Naive thymus-derived CD4-positive, alpha-beta T cell (primary cell): ENCODE data around the gene UGT1A8. TPM values are rescaled to one million over a fixed set of nuclear protein-coding genes. Genes with fewer than 3 reads are reported as not detected.
"Not testable (repeated sequence)": the region's sequence is repeated elsewhere in the genome, so short reads cannot be mapped to it uniquely, and the experiment has no call there.

ENCODE experiments used
- ATAC-seq: fragments of 150-1000 bp; cut with Tn5 transposase; 2 replicates; pipeline ENCODE4 v1.10.0; 2021; ENCODE audit warnings: mild to moderate bottlenecking, moderate library complexity
- CTCF ChIA-PET: fragments of 350-600 bp; sonication (Branson Sonifier 250); formaldehyde crosslinking; loops from one replicate; lab custom pipeline; 2021; ENCODE audit warnings: antibody characterized with exemption; lab: Charles Lee
- POLR2A ChIA-PET: fragments of 350-600 bp; sonication (Branson Sonifier 250); formaldehyde crosslinking; loops from one replicate; lab custom pipeline; 2021; ENCODE audit warnings: antibody characterized with exemption, inconsistent platforms; lab: Charles Lee
- DNase-seq, 9 donors: peaks; one replicate each; pipeline versions ENCODE4 v3.0.0 to v3.0.0-alpha.2; 2020 to 2022; ENCODE audit warnings: mixed read lengths in 1 of 9
- H3K27ac ChIP-seq: one replicate; pipeline ENCODE4 v1.7.0; 2013; ENCODE audit warnings: mild to moderate bottlenecking, low read depth, low read length, moderate library complexity
- H3K27me3 ChIP-seq, 2 donors: one replicate each; pipeline ENCODE4 v1.7.0; 2013; ENCODE audit warnings: low read length in 2 of 2, mild to moderate bottlenecking in 2 of 2, moderate library complexity in 2 of 2; ENCODE audit not compliant: control insufficient read depth in 2 of 2, insufficient read depth in 2 of 2
- H3K36me3 ChIP-seq, 3 experiments: 1 replicate in 2 of 3; 2 replicates in 1 of 3; pipeline ENCODE4 v1.7.0; 2013; ENCODE audit warnings: low read length in 3 of 3, mild to moderate bottlenecking in 3 of 3, moderate library complexity in 1 of 3; ENCODE audit not compliant: insufficient read depth in 3 of 3, control insufficient read depth in 2 of 3
- H3K4me1 ChIP-seq, 2 donors: one replicate each; pipeline ENCODE4 v1.7.0; 2013; ENCODE audit warnings: low read length in 2 of 2, mild to moderate bottlenecking in 2 of 2, moderate library complexity in 1 of 2; ENCODE audit not compliant: control insufficient read depth in 2 of 2, insufficient read depth in 2 of 2
- H3K4me3 ChIP-seq: 2 replicates; pipeline ENCODE4 v1.7.0; 2013; ENCODE audit warnings: mild to moderate bottlenecking, low read length
- H3K9me3 ChIP-seq, 3 experiments: 1 replicate in 2 of 3; 2 replicates in 1 of 3; pipeline ENCODE4 v1.7.0; 2013; ENCODE audit warnings: low read length in 3 of 3; ENCODE audit not compliant: control insufficient read depth in 2 of 3
- H3K27ac Mint-ChIP-seq, 9 donors: one replicate each; pipeline ENCODE4 v1.8.0; 2020 to 2022; ENCODE audit warnings: mixed read lengths in 9 of 9, mild to moderate bottlenecking in 8 of 9, moderate library complexity in 5 of 9, inconsistent platforms in 2 of 9
- H3K27me3 Mint-ChIP-seq, 5 donors: one replicate each; pipeline ENCODE4 v1.8.0; 2021 to 2022; ENCODE audit warnings: mixed read lengths in 5 of 5, mild to moderate bottlenecking in 1 of 5
- H3K36me3 Mint-ChIP-seq, 5 donors: one replicate each; pipeline ENCODE4 v1.8.0; 2020 to 2022; ENCODE audit warnings: mixed read lengths in 5 of 5, mild to moderate bottlenecking in 3 of 5, inconsistent platforms in 1 of 5
- H3K4me1 Mint-ChIP-seq, 7 donors: one replicate each; pipeline ENCODE4 v1.8.0; 2020 to 2022; ENCODE audit warnings: mixed read lengths in 7 of 7, mild to moderate bottlenecking in 3 of 7, inconsistent platforms in 1 of 7
- H3K4me3 Mint-ChIP-seq, 10 donors: one replicate each; pipeline ENCODE4 v1.8.0; 2020 to 2022; ENCODE audit warnings: mild to moderate bottlenecking in 10 of 10, mixed read lengths in 10 of 10, moderate library complexity in 6 of 10, inconsistent platforms in 2 of 10
- H3K9me3 Mint-ChIP-seq, 11 donors: one replicate each; pipeline ENCODE4 v1.8.0; 2020 to 2022; ENCODE audit warnings: mixed read lengths in 11 of 11, mild to moderate bottlenecking in 4 of 11, inconsistent platforms in 1 of 11, moderate library complexity in 1 of 11
- intact Hi-C, 2 donors: fragments of 100-400 bp; cut with micrococcal nuclease; formaldehyde crosslinking; loops; one replicate each; pipeline ENCODE4 v1.15.1; 2023
- polyA plus RNA-seq, 2 donors: library from polyadenylated mRNA; unstranded; fragments of 300-500 nt; fragmentation: Illumina TruSeq; gene quantifications; one replicate each; pipeline ENCODE4 v1.2.3, GENCODE V29; 2021
- total RNA-seq, 6 experiments: library from RNA in 5 of 6; stranded (reverse) in 5 of 6; gene quantifications; 1 replicate in 5 of 6; 2 replicates in 1 of 6; pipeline ENCODE4 v1.2.3 and lab custom pipeline; 2021 to 2026

Gene UGT1A8
- total and polyA plus RNA-seq, 7 experiments from 2014 or later, result not detected

DNA sequence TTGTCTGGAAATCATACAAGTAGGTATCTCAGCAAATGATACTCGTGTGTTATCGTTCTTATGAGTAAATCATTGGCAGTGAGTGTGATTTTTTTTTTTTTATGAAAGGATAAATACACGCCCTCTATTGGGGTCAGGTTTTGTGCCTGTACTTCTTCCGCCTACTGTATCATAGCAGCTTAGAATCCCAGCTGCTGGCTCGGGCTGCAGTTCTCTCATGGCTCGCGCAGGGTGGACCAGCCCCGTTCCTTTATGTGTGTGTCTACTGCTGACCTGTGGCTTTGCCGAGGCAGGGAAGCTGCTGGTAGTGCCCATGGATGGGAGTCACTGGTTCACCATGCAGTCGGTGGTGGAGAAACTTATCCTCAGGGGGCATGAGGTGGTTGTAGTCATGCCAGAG lies 18.9 kb downstream of the UGT1A8 start, which contains the start of gene UGT1A10:
Gene UGT1A10, plus strand, starts transcription at position 143 of the 400 bp plus-strand sequence. Its CDS starts 75 bp downstream, at position 218.
- H3K4me3 Mint-ChIP-seq, ATAC-seq, H3K9me3 ChIP-seq, H3K4me1 ChIP-seq, intact Hi-C loops, H3K27ac ChIP-seq, H3K4me3 ChIP-seq, H3K27ac Mint-ChIP-seq, POLR2A ChIA-PET, H3K27me3 ChIP-seq, CTCF ChIA-PET, H3K36me3 ChIP-seq, H3K36me3 Mint-ChIP-seq, DNase-seq: not testable (repeated sequence)
- peaks cover 0 to 18% (median 7%) of the 10 kb centered on the region in 7 donors for H3K4me1 Mint-ChIP-seq
- peaks cover 0 to 12% (median 4%) of the 10 kb centered on the region in 11 donors for H3K9me3 Mint-ChIP-seq
- H3K27me3 Mint-ChIP-seq, result peaks cover 24 to 53% (median 40%) of the 10 kb centered on the region in 5 donors

DNA sequence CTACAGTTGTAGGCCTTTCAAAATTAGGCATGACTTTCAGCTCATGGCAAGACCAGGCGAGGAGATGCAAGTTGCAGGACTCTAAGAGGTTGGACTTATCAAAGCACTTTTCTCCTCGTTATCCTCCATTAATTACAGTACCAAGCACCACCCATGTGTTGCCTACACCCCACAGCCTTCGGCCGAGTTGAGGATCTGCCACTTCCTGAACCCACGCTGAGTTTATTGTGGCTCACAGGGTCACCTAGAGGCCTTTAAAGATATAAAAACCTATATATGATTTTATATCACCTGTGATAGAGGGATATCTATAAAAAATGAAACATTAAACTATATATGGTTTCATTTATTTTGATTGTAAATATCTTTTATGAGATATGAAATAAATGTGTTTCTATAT lies 21.4 kb downstream of the UGT1A8 start:
- ATAC-seq (no peak), DNase-seq (no peak)
- intact Hi-C loops, result no loop called here
- Histone ChIP-seq H3K9me3 (no peaks in the 10 kb centered on the region), H3K4me1 (no peaks in the 10 kb centered on the region), H3K36me3 (no peaks in the 10 kb centered on the region), H3K27ac (no peak overlapping the region), H3K27me3 (no peaks in the 10 kb centered on the region), H3K4me3 (no peak overlapping the region)
- H3K27me3 Mint-ChIP-seq, result peaks cover 10 to 30% (median 23%) of the 10 kb centered on the region in 5 donors
- peaks cover 0 to 14% (median 5%) of the 10 kb centered on the region in 11 donors for H3K9me3 Mint-ChIP-seq
- peak overlapping the region in 1 of 10 donors; percentile 15 for H3K4me3 Mint-ChIP-seq
- H3K4me1 Mint-ChIP-seq, result peaks cover 0 to 18% (median 7%) of the 10 kb centered on the region in 7 donors
- peaks cover 0 to 6% (median 0%) of the 10 kb centered on the region in 5 donors for H3K36me3 Mint-ChIP-seq
- CTCF ChIA-PET, result no interaction called here
- POLR2A ChIA-PET, result no interaction called here
- no peak overlapping the region for H3K27ac Mint-ChIP-seq

DNA sequence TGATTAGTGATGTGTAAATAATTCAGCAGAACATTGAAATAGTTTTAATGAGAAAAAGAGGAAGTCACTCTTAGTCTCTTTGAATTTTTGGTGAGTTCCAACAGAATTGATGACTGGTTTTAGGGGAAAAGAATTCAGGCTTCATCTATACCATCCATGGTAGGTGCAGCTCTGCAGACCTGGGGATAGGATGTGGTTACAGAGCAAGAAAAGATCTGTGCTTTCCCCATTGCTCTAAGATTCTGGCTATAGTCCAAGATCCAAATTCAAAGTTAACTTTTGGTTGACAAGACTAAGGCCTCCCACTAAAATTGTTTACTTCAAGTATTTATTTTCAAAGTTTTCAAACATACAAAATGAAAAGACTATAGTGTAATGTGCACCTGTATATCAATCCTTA lies 22.4 kb downstream of the UGT1A8 start:
- peaks cover 3 to 24% (median 19%) of the 10 kb centered on the region in 5 donors for H3K27me3 Mint-ChIP-seq
- H3K27ac ChIP-seq, result no peak overlapping the region
- peak in 5 of 9 donors; percentile 7 to 34 (median 20) for DNase-seq
- ATAC-seq, result no peak
- H3K9me3 Mint-ChIP-seq, result peaks cover 0 to 23% (median 5%) of the 10 kb centered on the region in 11 donors
- peaks cover 0 to 8% (median 0%) of the 10 kb centered on the region in 5 donors for H3K36me3 Mint-ChIP-seq
- ChIA-PET POLR2A (no interaction called here), CTCF (no interaction called here)
- H3K27ac Mint-ChIP-seq, result no peak overlapping the region
- no peaks in the 10 kb centered on the region for H3K4me1 ChIP-seq
- no peaks in the 10 kb centered on the region for H3K9me3 ChIP-seq
- intact Hi-C loops, result no loop called here
- no peaks in the 10 kb centered on the region for H3K27me3 ChIP-seq
- H3K4me3 Mint-ChIP-seq, result no peak overlapping the region
- H3K36me3 ChIP-seq, result no peaks in the 10 kb centered on the region
- H3K4me1 Mint-ChIP-seq, result peaks cover 0 to 18% (median 7%) of the 10 kb centered on the region in 7 donors
- no peak overlapping the region for H3K4me3 ChIP-seq

GRCh38 chr2:233643128-233643527 lies 25.7 kb downstream of the UGT1A8 start:
- Histone ChIP-seq H3K36me3 (no peaks in the 10 kb centered on the region), H3K4me1 (no peaks in the 10 kb centered on the region), H3K27ac (no peak overlapping the region), H3K4me3 (no peak overlapping the region), H3K9me3 (no peaks in the 10 kb centered on the region), H3K27me3 (no peaks in the 10 kb centered on the region)
- peaks cover 6 to 44% (median 18%) of the 10 kb centered on the region in 11 donors for H3K9me3 Mint-ChIP-seq
- ATAC-seq (no peak), DNase-seq (no peak)
- POLR2A ChIA-PET, result no interaction called here
- H3K27me3 Mint-ChIP-seq, result peaks cover 5 to 18% (median 5%) of the 10 kb centered on the region in 5 donors
- H3K27ac Mint-ChIP-seq, result no peak overlapping the region
- CTCF ChIA-PET, result no interaction called here
- peaks cover 0 to 18% (median 7%) of the 10 kb centered on the region in 7 donors for H3K4me1 Mint-ChIP-seq
- no peak overlapping the region for H3K4me3 Mint-ChIP-seq
- H3K36me3 Mint-ChIP-seq, result peaks cover 0 to 16% (median 7%) of the 10 kb centered on the region in 5 donors
- intact Hi-C loops, result no loop called here

GRCh38 chr2:233646033-233646432 lies 28.6 kb downstream of the UGT1A8 start:
- POLR2A ChIA-PET, CTCF ChIA-PET, H3K4me3 Mint-ChIP-seq, H3K9me3 ChIP-seq, H3K27ac Mint-ChIP-seq, H3K4me1 ChIP-seq, H3K27ac ChIP-seq, DNase-seq, H3K27me3 ChIP-seq, H3K36me3 ChIP-seq, intact Hi-C loops, ATAC-seq, H3K4me1 Mint-ChIP-seq, H3K4me3 ChIP-seq: not testable (repeated sequence)
- peaks cover 0 to 16% (median 7%) of the 10 kb centered on the region in 5 donors for H3K36me3 Mint-ChIP-seq
- peaks cover 5 to 18% (median 17%) of the 10 kb centered on the region in 5 donors for H3K27me3 Mint-ChIP-seq
- H3K9me3 Mint-ChIP-seq, result peaks cover 6 to 44% (median 18%) of the 10 kb centered on the region in 11 donors

- no peak overlapping the region for H3K4me3 ChIP-seq
- H3K27ac ChIP-seq, result no peak overlapping the region
- peaks cover 18 to 33% (median 21%) of the 10 kb centered on the region in 5 donors for H3K27me3 Mint-ChIP-seq
- intact Hi-C loops, result no loop called here
- no peaks in the 10 kb centered on the region for H3K9me3 ChIP-seq
- no peaks in the 10 kb centered on the region for H3K36me3 ChIP-seq
- H3K27me3 ChIP-seq, result no peaks in the 10 kb centered on the region
- ATAC-seq, result no peak
- ChIA-PET CTCF (no interaction called here), POLR2A (no interaction called here)
- no peak for DNase-seq
- H3K27ac Mint-ChIP-seq, result no peak overlapping the region
- no peaks in the 10 kb centered on the region for H3K4me1 ChIP-seq
- no peak overlapping the region for H3K4me3 Mint-ChIP-seq
- no peaks in the 10 kb centered on the region for H3K4me1 Mint-ChIP-seq
- peaks cover 6 to 19% (median 14%) of the 10 kb centered on the region in 11 donors for H3K9me3 Mint-ChIP-seq
- H3K36me3 Mint-ChIP-seq, result peaks cover 0 to 11% (median 6%) of the 10 kb centered on the region in 5 donors
These were observed 33.5 kb downstream of the UGT1A8 start for GRCh38 chr2:233650981-233651380.

DNA sequence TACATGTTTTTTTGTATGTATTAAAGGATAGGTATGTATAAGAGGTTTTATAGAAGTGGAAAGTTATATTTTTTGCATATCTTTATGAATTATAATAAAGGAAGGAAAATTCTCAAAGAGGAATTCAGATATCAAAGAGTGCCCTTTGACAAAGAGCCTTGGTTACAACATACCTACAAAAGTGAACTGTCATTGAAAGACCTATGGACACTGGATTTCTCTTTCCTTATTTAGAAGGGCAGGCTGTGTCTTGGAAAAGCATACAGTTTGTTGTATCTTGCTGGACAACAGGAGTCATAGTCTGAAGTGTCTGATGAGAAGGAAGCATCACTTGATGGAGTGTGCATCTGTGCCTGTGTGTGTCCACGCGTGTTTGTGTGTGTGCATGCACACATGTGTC lies 34.0 kb downstream of the UGT1A8 start:
- H3K27ac Mint-ChIP-seq, result no peak overlapping the region
- H3K4me1 Mint-ChIP-seq, result no peaks in the 10 kb centered on the region
- no peaks in the 10 kb centered on the region for H3K9me3 ChIP-seq
- no peak overlapping the region for H3K4me3 ChIP-seq
- no peak overlapping the region for H3K4me3 Mint-ChIP-seq
- peaks cover 4 to 15% (median 10%) of the 10 kb centered on the region in 11 donors for H3K9me3 Mint-ChIP-seq
- H3K27ac ChIP-seq, result no peak overlapping the region
- ChIA-PET POLR2A (no interaction called here), CTCF (no interaction called here)
- H3K27me3 ChIP-seq, result no peaks in the 10 kb centered on the region
- ATAC-seq (no peak), DNase-seq (no peak)
- intact Hi-C loops, result no loop called here
- H3K36me3 ChIP-seq, result no peaks in the 10 kb centered on the region
- no peaks in the 10 kb centered on the region for H3K4me1 ChIP-seq
- H3K27me3 Mint-ChIP-seq, result peaks cover 18 to 32% (median 21%) of the 10 kb centered on the region in 5 donors
- peaks cover 0 to 10% (median 4%) of the 10 kb centered on the region in 5 donors for H3K36me3 Mint-ChIP-seq
